Measurements from ENCODE around the gene IGHMBP2.

IGHMBP2 gene

DNA sequence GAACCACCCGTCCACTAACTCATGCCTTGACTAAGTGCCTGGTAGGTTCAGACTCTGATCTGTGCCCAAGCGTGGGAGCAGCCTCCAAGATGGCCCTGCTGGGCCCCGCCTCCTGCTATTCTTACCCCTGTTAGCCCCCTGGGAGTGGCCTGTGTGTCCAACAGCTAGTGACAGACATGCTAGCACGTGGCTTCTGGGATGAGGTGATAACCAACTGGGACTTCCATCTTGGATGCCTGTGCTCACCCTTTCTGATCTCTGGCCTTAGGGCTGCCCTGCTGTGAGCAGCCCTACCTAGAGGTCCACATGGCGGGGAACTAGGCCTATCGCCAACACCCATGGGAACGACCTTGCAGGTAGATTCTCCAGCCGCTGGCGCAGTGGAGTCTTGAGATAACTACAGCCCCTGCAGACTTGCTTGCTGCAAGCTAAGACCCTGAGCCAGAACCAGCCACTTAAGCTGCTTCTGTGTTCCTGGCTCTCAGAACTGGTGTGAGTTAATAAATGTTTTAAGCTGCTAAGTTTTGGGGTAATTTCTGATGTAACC lies 2.8 kb upstream of the IGHMBP2 start:
- TF ChIP-seq, protein P1, sequence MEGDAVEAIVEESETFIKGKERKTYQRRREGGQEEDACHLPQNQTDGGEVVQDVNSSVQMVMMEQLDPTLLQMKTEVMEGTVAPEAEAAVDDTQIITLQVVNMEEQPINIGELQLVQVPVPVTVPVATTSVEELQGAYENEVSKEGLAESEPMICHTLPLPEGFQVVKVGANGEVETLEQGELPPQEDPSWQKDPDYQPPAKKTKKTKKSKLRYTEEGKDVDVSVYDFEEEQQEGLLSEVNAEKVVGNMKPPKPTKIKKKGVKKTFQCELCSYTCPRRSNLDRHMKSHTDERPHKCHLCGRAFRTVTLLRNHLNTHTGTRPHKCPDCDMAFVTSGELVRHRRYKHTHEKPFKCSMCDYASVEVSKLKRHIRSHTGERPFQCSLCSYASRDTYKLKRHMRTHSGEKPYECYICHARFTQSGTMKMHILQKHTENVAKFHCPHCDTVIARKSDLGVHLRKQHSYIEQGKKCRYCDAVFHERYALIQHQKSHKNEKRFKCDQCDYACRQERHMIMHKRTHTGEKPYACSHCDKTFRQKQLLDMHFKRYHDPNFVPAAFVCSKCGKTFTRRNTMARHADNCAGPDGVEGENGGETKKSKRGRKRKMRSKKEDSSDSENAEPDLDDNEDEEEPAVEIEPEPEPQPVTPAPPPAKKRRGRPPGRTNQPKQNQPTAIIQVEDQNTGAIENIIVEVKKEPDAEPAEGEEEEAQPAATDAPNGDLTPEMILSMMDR (IDR thresholded peaks at IDR 0.05; ENCODE audit: control extremely low read depth, extremely low read depth, low read depth, missing control alignments), result no peak
- ChIA-PET POLR2A (interaction anchor here (0.6 kb wide), 1 partner anchor 17 kb away, joined by 3 read pairs; no protein-coding TSS in a partner anchor), CTCF (interaction anchor here (0.7 kb wide), 1 partner anchor 11 kb away, joined by 4 read pairs; no protein-coding TSS in a partner anchor)
- no peak for DNase-seq (ENCODE audit: extremely low spot score)

DNA sequence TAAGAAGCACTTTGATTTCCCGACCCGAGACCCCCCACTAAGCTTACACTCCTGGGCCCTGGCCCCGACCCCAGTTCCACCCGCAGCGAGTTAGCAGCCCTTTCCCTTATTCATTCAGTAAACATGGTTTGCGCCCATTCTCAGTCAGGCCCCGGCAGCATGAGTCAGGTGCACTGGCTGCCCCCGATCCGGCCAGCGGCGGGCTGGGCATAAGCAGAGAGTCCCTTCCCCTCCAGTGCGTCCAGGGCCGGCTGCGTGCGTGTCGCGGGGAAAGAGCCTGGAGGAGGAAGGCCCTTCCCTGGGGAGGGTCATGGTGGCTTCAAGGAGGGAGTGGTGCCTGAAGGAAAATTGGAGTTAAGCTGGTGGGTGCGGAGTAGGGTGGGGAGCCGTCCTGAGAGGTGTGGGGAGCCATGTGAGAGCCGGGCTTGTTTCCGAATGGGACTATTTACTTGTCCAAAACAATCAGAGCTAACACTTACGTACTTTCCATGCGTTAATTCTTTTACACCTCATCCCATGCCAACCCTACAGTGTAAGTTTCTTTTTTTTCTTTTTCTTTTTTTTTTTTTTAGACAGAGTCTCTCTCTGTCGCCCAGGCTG lies 657 bp downstream of the IGHMBP2 start:
- POLR2A ChIA-PET, result no interaction called here
- CTCF ChIA-PET, result interaction anchor here (0.9 kb wide), 1 partner anchor 26 kb away, joined by 3 read pairs; no protein-coding TSS in a partner anchor
- TF ChIP-seq, protein P1 (IDR thresholded peaks at IDR 0.05; ENCODE audit: control extremely low read depth, extremely low read depth, low read depth, missing control alignments), result no peak
- DNase-seq (ENCODE audit: extremely low spot score), result peak; percentile 44

GRCh38 chr11:68905421-68906360 lies 2.0 kb downstream of the IGHMBP2 start:
- TF ChIP-seq, protein P1 (IDR thresholded peaks at IDR 0.05; ENCODE audit: control extremely low read depth, extremely low read depth, low read depth, missing control alignments), result no peak
- ChIA-PET POLR2A (no interaction called here), CTCF (interaction anchor here (0.9 kb wide), 1 partner anchor 28 kb away, joined by 3 read pairs; no protein-coding TSS in a partner anchor)
- no peak for DNase-seq (ENCODE audit: extremely low spot score)

DNA sequence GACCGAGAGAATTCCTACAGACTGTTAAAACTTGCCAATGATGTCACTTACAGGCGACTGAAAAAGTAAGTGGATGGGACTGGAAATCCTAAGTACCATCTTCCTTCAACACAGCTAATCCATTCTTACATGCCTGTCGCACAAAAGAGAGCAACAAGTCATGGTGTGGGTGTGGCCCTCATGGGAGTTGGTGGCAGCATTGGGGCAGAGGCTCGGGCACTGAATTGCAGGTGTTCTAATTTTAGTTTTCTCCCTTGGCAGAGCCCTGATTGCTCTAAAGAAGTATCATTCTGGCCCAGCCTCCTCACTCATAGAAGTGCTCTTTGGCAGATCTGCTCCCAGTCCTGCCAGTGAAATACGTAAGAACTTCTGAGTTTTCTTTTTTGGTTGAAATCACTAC lies 4.6 kb downstream of the IGHMBP2 start:
- CTCF ChIA-PET, result no interaction called here
- DNase-seq (ENCODE audit: extremely low spot score), result no peak
- POLR2A ChIA-PET, result no interaction called here
- TF ChIP-seq, protein P1 (IDR thresholded peaks at IDR 0.05; ENCODE audit: control extremely low read depth, extremely low read depth, low read depth, missing control alignments), result no peak

GRCh38 chr11:68910965-68911364 lies 7.3 kb downstream of the IGHMBP2 start:
- DNase-seq (ENCODE audit: extremely low spot score), result no peak
- ChIA-PET CTCF (interaction anchor here (0.6 kb wide), 1 partner anchor 1963 kb away, joined by 4 read pairs; no protein-coding TSS in a partner anchor), POLR2A (no interaction called here)
- TF ChIP-seq, protein P1 (IDR thresholded peaks at IDR 0.05; ENCODE audit: control extremely low read depth, extremely low read depth, low read depth, missing control alignments), result no peak

DNA sequence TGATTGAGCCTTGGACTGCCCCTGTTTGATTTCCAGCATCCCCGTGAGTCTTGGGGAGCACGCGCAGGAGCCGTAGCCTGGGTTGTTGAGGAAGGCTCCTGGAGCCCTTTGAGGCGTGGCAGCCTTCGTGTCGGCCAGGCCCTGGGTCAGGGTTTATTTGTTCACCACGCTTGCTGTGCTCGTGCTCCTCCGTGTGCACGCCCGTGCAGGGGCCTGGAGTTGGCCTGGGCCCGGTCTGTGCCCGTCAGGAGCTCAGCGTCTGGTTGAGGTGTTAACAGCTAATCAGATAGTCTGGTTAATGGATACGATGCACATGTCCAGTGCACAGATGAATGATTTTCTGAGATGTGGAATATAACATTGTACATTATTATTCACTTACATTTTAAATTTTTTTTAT lies 8.0 kb downstream of the IGHMBP2 start:
- POLR2A ChIA-PET, result no interaction called here
- CTCF ChIA-PET, result no interaction called here
- DNase-seq (ENCODE audit: extremely low spot score), result no peak
- TF ChIP-seq, protein P1 (IDR thresholded peaks at IDR 0.05; ENCODE audit: control extremely low read depth, extremely low read depth, low read depth, missing control alignments), result no peak

Measured in GM10248 (cell line).